HG03097 (cell line): ENCODE measurements around the gene ALPK1.
"Not testable (repeated sequence)": the region's sequence is repeated elsewhere in the genome, so short reads cannot be mapped to it uniquely, and the experiment has no call there.

ENCODE experiments used
- ATAC-seq: cut with Tn5 transposase; IDR thresholded peaks from one replicate; pipeline ENCODE4 v1.9.1; 2021; ENCODE audit not compliant: unreplicated experiment, low FRiP score

ALPK1 gene

DNA sequence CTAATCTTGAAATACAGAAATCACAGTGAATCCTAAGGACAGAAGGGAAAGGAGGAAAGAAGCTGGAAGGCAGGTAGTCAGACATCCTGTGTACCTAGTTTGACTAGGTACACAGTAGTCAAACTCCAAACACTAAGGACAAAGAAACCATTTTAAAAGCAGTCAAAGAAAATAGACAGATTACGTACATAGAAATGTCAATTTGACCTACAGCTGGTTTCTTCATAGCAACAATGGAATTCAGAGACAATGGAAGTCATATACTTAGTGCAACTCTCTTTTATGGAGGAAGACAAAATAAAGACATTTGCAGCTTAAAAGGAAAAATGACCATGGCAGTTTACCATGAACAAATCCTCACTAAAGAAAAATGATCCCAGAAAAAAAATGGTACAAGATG lies 139.8 kb downstream of the ALPK1 start:
- ATAC-seq: no peak

DNA sequence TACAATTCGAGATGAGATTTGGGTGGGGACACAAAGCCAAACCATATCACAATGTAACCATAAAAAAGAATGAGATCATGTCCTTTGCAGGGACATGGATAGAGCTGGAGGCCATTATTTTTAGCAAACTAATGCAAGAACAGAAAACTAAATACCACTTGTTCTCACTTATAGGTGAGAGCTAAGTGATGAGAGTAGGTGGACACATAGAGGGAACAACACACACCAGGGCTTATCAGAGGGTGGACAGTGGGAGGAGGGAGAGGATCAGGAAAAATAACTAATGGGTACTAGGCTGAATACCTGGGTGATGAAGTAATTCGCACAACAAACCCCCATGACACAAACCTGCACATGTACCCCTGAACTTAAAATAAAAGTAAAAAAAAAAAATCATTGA lies 145.1 kb downstream of the ALPK1 start:
- ATAC-seq: not testable (repeated sequence)

DNA sequence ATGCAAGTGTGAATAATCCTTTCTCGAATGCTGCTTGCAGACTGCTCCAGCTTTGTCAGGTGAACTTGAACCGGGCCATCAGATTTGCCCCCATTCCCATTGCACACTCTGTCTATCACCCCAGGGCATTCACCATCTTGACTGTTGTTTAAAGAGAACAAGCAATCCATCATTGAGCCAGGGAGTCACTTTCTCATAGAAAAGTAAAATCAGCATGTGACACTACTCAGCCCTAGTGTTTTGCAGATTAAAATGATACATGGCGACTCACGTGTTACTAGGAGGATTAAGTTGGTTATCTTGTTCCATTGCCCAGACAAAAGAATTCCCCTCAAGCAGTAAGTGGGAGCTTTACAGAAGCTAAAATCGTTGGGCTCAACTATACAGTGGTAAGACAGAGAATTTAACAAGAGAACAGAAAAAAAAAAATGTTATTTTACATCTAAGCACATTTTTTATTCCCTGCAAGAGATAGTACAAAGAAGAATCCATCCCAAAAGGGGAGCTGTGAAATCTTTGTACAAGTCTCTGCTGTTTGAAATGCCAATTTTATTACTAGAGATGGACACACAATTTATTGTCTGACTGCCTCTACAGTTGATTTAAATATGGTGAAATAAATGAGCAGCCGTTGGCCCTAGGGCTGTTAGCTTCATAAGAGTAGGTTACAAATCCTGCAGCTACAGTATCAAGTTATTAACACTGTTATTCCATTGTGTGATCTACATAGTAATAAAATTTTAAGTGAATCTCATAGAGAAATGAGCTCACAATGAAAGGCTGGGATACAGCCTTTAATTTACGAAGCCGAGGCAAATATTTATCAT lies 151.3 kb downstream of the ALPK1 start:
- no peak for ATAC-seq

DNA sequence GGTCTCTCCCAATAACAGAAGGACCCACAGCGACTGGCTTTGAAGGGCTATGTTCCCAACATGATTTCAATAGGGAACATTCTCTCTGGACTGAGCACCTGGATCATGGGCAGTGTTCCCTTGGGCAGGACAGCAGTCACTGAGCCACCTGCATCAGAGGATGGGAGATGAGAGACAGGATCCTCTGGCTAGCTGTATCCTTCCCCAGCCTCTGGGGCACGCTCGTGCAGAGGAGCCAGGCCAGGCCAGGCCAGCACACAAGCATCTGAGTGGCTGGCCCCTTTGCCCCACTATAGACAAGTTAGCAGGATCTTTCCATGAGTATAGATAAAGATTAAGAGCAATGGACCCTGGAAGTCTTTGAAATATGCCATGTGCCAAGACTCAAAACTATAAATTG lies 152.5 kb downstream of the ALPK1 start:
- no peak for ATAC-seq

DNA sequence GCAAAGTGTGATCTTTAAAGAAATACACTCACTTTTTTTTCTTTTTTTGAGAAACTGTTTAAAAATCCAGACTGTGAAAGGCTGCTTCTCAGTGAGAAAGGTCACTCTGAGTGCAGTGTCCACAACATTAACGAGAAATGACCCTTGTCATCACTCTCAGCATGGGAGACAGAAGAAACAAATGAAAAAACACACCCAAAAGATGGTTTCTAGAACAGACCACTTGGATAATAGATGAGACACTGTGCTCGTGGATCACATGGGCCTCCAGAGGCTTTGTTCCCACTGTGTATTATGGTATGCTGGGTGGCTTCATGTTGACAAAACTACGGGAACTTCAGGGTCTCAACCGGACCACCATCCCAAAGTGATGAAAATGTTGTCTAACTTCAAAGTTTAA lies 153.9 kb downstream of the ALPK1 start:
- ATAC-seq: no peak

DNA sequence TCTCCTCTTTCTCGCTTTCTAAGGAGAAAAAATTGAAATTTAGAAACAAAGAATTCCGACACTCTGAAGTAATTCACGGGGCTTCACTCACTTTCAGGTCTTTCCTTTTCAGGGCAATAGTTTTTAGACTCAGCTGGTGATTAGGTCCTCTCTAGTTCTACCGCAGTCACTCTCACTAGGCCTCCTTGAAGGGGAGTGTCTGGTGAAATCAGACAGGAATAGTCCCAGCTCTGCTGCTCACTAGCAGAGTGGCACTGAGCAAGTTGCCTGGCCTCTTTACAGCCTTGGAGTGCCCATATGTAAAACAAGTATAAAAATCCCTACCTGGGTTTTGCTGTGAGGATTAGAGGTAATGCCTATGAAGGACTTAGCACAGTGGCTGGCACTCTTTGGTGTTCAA lies 154.7 kb downstream of the ALPK1 start:
- ATAC-seq: no peak

DNA sequence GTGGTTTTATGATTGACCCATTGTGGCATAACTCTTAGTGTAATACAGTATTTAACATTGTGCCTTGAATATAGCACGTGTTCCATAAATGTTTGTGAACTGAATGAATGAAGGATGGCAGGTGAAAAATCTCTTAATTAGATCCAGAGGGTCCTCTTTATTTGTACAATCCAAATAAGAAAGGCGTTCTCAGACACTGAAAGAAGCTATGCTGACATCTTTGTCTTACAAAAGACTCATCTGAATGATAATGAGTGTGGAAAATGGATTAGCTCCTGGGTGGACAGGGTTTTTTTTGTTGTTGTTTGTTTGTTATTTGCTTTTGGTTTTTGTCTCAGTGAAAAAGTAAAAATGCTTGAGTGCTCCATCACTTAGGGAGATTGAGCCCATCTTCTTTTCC lies 156.2 kb downstream of the ALPK1 start:
- no peak for ATAC-seq

DNA sequence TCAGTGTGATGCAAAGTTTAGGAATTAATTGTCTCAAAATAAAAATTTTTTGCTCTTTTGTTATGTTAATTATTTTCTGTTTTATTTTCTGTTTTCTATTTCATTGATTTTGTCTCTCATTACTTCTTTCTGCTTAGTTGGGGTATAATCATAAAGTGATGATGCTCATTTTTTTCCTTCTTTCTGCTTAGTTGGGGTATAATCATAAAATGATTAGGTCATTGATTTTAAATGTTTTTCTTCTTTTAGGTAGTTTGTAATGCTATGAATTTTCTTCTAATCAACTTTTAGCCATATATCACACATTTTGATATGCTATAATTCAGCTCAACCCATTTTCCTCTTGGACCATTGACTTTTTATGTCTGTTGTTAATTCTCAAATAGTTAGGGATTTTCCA lies 175.1 kb downstream of the ALPK1 start:
- no peak for ATAC-seq

DNA sequence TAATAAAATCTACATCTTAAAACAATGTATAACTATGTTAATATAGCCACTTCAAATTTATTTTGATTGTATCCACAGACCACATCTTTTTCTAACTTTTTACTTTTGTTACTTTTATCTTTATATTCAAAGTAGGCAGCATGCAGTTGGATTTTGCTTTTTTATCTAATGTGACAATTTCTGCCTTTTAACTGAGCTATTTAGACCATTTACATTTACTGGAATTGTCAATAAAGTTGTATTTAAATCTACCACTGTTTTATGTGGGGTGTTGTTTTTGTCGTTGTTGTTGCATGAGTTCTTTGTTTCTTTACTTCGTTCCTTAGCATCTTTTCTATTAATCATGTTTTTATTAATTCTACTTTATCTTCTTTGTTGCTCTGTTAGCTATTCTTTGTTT lies 176.8 kb downstream of the ALPK1 start:
- no peak for ATAC-seq

DNA sequence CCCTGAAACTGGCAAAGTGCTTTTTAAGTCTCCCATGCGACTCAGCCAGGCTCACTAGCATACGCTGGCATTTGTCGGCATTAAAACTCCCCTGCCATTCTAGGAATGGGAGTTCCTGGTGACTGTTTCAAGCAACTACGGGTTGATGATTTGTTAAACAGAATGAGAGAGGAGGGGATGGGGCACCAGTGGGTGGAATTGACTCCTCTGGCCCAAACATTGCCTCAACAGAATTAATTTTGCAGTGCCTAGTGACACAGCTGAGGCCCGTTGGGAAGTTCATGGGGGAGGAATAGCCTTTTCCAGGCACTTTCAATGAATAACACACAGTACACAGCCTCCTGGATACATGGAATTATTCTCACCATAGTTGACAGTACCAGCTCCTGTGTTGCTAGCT lies 188.8 kb downstream of the ALPK1 start:
- no peak for ATAC-seq

DNA sequence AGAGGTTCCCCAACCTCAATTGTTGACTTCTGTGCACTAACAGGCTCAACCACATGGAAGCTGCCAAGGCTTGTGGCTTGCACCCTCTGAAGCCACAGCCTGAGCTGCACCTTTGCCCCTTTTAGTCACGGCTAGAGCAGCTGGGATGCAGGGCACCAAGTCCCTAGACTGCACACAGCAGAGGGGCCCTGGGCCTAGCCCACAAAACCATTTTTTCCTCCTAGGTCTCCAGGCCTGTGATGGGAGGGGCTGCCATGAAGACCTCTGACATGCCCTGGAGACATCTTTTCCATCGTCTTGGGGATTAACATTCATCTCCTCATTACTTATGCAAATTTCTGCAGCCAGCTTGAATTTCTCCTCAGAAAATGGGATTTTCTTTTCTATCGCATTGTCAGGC lies 193.6 kb downstream of the ALPK1 start:
- ATAC-seq: not testable (repeated sequence)
